ENCODE results near the gene TLE3. TPM values are rescaled to one million over a fixed set of nuclear protein-coding genes. Genes with fewer than 3 reads are reported as not detected.

The TLE3 gene
- total RNA-seq, 1 donor from 2014 or later = 45.4 TPM

DNA sequence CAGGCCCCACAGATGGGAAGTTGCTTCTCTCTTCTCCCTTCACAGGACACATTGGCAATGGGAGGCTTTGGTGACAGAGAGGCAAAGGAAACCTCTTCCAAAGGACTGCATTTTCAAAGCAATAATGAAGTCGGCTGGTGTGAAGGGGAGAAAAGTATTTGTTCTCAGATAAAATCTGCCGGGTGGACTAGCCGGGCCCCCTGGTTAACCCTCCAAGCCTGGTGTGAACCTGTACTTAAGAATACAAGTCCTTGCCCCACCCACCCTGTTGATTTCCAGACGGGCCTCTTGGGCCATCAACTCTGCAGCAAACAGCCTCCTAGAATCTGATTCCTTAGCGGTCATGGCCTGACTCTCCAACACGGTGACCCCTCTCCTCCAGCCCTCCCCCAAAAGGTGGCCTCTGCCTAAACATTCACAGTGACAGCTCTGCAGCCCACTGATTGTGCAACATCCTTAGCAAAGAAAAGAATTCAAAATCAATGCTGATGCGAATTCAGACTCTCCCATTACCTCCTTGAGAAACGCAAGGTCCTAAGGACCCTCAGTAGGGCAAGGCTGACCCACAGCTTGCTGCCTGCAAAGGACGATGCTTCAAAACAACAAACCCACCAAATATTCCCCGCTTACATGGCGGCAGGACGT lies 9.9 kb downstream of the TLE3 start:
- TF ChIP-seq EZH2 (IDR thresholded peaks at IDR 0.05; ENCODE audit: insufficient read depth, low read length) = no peak
- TF ChIP-seq, protein P1, sequence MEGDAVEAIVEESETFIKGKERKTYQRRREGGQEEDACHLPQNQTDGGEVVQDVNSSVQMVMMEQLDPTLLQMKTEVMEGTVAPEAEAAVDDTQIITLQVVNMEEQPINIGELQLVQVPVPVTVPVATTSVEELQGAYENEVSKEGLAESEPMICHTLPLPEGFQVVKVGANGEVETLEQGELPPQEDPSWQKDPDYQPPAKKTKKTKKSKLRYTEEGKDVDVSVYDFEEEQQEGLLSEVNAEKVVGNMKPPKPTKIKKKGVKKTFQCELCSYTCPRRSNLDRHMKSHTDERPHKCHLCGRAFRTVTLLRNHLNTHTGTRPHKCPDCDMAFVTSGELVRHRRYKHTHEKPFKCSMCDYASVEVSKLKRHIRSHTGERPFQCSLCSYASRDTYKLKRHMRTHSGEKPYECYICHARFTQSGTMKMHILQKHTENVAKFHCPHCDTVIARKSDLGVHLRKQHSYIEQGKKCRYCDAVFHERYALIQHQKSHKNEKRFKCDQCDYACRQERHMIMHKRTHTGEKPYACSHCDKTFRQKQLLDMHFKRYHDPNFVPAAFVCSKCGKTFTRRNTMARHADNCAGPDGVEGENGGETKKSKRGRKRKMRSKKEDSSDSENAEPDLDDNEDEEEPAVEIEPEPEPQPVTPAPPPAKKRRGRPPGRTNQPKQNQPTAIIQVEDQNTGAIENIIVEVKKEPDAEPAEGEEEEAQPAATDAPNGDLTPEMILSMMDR (IDR thresholded peaks at IDR 0.05; ENCODE audit: insufficient read depth, low read depth, low read length) = no peak
- H3K4me1 Mint-ChIP-seq (ENCODE audit: low read depth, unreplicated experiment) = peaks cover 44% of the 10 kb centered on the region
- H4K20me1 ChIP-seq (ENCODE audit: insufficient read depth, low read length) = peaks cover 98% of the 10 kb centered on the region

DNA sequence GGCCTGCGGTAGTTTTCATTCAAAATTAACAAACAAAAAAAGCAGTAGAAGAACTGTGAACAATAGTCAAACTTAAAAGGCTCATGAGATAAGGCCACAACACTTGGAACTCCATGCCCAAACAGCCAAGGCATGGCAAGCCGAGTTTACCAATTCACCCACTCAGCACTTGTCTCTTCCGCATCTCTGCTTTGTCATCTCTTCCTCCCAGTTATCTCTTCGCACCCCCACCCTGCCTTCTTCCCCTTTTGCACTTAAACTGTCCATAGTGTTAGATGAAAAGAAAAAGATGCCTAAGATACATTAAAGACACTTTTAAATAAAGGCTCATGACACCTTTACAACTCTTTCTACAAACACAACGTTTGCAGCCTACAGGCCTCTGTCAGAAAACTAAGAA lies 11.1 kb downstream of the TLE3 start:
- TF ChIP-seq EZH2 (IDR thresholded peaks at IDR 0.05; ENCODE audit: insufficient read depth, low read length) = no peak
- TF ChIP-seq, protein P1 (IDR thresholded peaks at IDR 0.05; ENCODE audit: insufficient read depth, low read depth, low read length) = no peak
- Histone ChIP-seq H3K4me2 (ENCODE audit: low read length) (no peak overlapping the region), H3K79me2 (ENCODE audit: insufficient read depth, low read length) (peaks cover 77% of the 10 kb centered on the region), H3K4me3 (ENCODE audit: insufficient read depth, low read depth, low read length) (no peak overlapping the region), H3K9ac (ENCODE audit: low read length) (no peak overlapping the region), H4K20me1 (ENCODE audit: insufficient read depth, low read length) (peaks cover 98% of the 10 kb centered on the region), H3K9me3 (ENCODE audit: insufficient read depth, low read depth, low read length) (no peaks in the 10 kb centered on the region), H3K4me1 (ENCODE audit: insufficient read depth, low read length) (peaks cover 18% of the 10 kb centered on the region), H3K27me3 (ENCODE audit: insufficient read depth, low read length) (no peaks in the 10 kb centered on the region), H3K27ac (ENCODE audit: low read depth, low read length) (no peak overlapping the region), H2AFZ (ENCODE audit: low read depth, low read length) (no peak overlapping the region), H3K36me3 (ENCODE audit: insufficient read depth, low read length) (peaks cover 26% of the 10 kb centered on the region)
- Mint-ChIP-seq H3K4me3 (ENCODE audit: unreplicated experiment) (no peak overlapping the region), H3K27me3 (ENCODE audit: low read depth, unreplicated experiment) (peaks cover 25% of the 10 kb centered on the region), H3K27ac (ENCODE audit: unreplicated experiment) (no peak overlapping the region), H3K36me3 (ENCODE audit: low read depth, unreplicated experiment) (peaks cover 61% of the 10 kb centered on the region), H3K9me3 (ENCODE audit: unreplicated experiment) (peaks cover 3% of the 10 kb centered on the region), H3K4me1 (ENCODE audit: low read depth, unreplicated experiment) (peaks cover 44% of the 10 kb centered on the region)
- FAIRE-seq (no peak), DNase-seq (ENCODE audit: low read depth) (no peak)

More for the DNA sequence above, 9.9 kb downstream of the TLE3 start:
- H3K4me1 ChIP-seq (ENCODE audit: insufficient read depth, low read length) = peaks cover 30% of the 10 kb centered on the region
- FAIRE-seq = no peak
- H3K4me3 ChIP-seq (ENCODE audit: insufficient read depth, low read depth, low read length) = no peak overlapping the region
- peaks cover 3% of the 10 kb centered on the region for H3K9me3 Mint-ChIP-seq (ENCODE audit: unreplicated experiment)
- H3K27ac Mint-ChIP-seq (ENCODE audit: unreplicated experiment) = no peak overlapping the region
- H2AFZ ChIP-seq (ENCODE audit: low read depth, low read length) = no peak overlapping the region
- peaks cover 23% of the 10 kb centered on the region for H3K27me3 Mint-ChIP-seq (ENCODE audit: low read depth, unreplicated experiment)
- H3K9ac ChIP-seq (ENCODE audit: low read length) = no peak overlapping the region
- H3K9me3 ChIP-seq (ENCODE audit: insufficient read depth, low read depth, low read length) = no peaks in the 10 kb centered on the region
- H3K27ac ChIP-seq (ENCODE audit: low read depth, low read length) = no peak overlapping the region
- H3K79me2 ChIP-seq (ENCODE audit: insufficient read depth, low read length) = peaks cover 85% of the 10 kb centered on the region
- H3K4me3 Mint-ChIP-seq (ENCODE audit: unreplicated experiment) = no peak overlapping the region
- H3K36me3 Mint-ChIP-seq (ENCODE audit: low read depth, unreplicated experiment) = peaks cover 55% of the 10 kb centered on the region
- DNase-seq (ENCODE audit: low read depth) = no peak
- H3K4me2 ChIP-seq (ENCODE audit: low read length) = no peak overlapping the region
- no peaks in the 10 kb centered on the region for H3K27me3 ChIP-seq (ENCODE audit: insufficient read depth, low read length)
- peaks cover 29% of the 10 kb centered on the region for H3K36me3 ChIP-seq (ENCODE audit: insufficient read depth, low read length)

DNA sequence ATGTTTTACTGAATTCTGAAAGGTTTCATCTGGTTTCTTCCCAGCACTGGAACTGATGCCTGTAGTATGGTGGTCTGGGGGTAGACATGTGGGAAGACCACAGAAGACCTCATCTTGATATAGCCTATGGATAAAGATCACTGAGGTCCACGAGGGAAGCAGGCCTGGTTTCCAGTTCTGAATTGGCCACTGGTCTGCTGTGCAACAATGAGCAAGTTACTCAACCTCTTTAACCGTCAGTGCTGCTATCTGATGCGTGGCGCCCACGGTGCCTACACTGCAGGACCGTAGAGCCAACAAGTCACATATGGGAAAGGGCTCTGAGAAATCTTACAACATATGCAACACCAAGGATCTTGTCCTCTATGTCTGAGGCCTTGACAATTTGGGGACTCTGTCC lies 13.3 kb downstream of the TLE3 start:
- peaks cover 35% of the 10 kb centered on the region for H3K4me1 Mint-ChIP-seq (ENCODE audit: low read depth, unreplicated experiment)

More for the DNA sequence above, 13.3 kb downstream of the TLE3 start:
- Histone ChIP-seq H3K4me3 (ENCODE audit: insufficient read depth, low read depth, low read length) (no peak overlapping the region), H3K9me3 (ENCODE audit: insufficient read depth, low read depth, low read length) (no peaks in the 10 kb centered on the region), H3K4me2 (ENCODE audit: low read length) (no peak overlapping the region), H3K27me3 (ENCODE audit: insufficient read depth, low read length) (no peaks in the 10 kb centered on the region), H3K79me2 (ENCODE audit: insufficient read depth, low read length) (peaks cover 67% of the 10 kb centered on the region), H3K36me3 (ENCODE audit: insufficient read depth, low read length) (peaks cover 44% of the 10 kb centered on the region), H3K9ac (ENCODE audit: low read length) (no peak overlapping the region), H3K27ac (ENCODE audit: low read depth, low read length) (no peak overlapping the region), H2AFZ (ENCODE audit: low read depth, low read length) (no peak overlapping the region), H3K4me1 (ENCODE audit: insufficient read depth, low read length) (peaks cover 7% of the 10 kb centered on the region), H4K20me1 (ENCODE audit: insufficient read depth, low read length) (peaks cover 98% of the 10 kb centered on the region)
- FAIRE-seq (no peak), DNase-seq (ENCODE audit: low read depth) (no peak)
- H3K36me3 Mint-ChIP-seq (ENCODE audit: low read depth, unreplicated experiment) = peaks cover 59% of the 10 kb centered on the region
- no peak overlapping the region for H3K4me3 Mint-ChIP-seq (ENCODE audit: unreplicated experiment)
- H3K27ac Mint-ChIP-seq (ENCODE audit: unreplicated experiment) = no peak overlapping the region
- peaks cover 23% of the 10 kb centered on the region for H3K27me3 Mint-ChIP-seq (ENCODE audit: low read depth, unreplicated experiment)
- TF ChIP-seq, protein P1 (IDR thresholded peaks at IDR 0.05; ENCODE audit: insufficient read depth, low read depth, low read length) = no peak
- TF ChIP-seq EZH2 (IDR thresholded peaks at IDR 0.05; ENCODE audit: insufficient read depth, low read length) = no peak
- peaks cover 3% of the 10 kb centered on the region for H3K9me3 Mint-ChIP-seq (ENCODE audit: unreplicated experiment)

Measured in astrocyte (in vitro differentiated cells and primary cell).